ENCODE measurements around the gene INSRR.

The INSRR gene

DNA sequence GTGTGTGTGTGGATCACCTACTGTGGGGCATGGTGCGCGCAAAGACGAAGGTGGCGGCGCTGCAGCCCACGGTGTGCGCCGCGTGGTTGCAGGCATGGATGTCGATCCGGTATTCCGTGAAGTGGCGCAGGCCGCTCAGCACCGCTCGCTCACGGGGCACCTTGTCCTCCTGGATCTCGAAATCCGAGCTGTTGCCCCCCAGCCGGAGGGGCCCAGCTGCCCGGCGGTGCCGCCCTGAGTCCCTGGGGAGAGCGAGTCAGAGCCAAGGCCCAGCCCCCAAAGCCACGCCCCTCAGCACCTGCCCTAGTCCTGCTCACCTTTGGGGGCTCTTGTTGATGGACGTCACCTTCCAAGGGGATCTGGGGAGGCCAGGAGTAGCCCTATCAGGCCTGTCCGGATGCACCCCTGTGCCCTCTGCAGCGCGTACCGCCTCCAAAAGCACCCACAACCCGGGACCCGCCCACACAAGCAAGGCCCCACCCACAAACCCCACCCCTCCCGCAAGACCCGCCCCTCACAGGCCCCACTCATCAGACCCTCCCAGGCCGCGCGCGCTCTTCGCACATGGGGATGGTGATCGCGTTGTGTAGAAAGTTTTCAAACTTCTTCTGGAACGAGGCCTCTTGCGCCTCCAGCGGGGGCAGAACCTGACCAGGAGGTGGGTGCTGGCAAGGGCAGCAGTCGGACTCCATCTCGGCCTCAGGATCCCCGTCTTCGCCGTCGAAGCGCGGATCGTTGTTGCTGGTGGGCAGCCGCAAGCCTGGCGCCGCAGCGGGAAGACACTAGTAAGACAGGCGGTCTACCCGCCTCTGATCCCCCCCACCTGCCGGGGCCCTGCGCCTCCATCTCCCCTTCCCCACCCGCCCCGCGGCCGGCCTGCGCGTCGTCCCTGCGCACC is 13.6 kb downstream of the INSRR start:
- TF ChIP-seq, protein P1, sequence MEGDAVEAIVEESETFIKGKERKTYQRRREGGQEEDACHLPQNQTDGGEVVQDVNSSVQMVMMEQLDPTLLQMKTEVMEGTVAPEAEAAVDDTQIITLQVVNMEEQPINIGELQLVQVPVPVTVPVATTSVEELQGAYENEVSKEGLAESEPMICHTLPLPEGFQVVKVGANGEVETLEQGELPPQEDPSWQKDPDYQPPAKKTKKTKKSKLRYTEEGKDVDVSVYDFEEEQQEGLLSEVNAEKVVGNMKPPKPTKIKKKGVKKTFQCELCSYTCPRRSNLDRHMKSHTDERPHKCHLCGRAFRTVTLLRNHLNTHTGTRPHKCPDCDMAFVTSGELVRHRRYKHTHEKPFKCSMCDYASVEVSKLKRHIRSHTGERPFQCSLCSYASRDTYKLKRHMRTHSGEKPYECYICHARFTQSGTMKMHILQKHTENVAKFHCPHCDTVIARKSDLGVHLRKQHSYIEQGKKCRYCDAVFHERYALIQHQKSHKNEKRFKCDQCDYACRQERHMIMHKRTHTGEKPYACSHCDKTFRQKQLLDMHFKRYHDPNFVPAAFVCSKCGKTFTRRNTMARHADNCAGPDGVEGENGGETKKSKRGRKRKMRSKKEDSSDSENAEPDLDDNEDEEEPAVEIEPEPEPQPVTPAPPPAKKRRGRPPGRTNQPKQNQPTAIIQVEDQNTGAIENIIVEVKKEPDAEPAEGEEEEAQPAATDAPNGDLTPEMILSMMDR (IDR thresholded peaks at IDR 0.05; ENCODE audit: borderline replicate concordance, insufficient read depth, low read depth, low read length): no peak
- H3K4me3 ChIP-seq (ENCODE audit: low read depth, low read length): no peak overlapping the region

GRCh38 chr1:156844638-156845037 is 14.3 kb downstream of the INSRR start:
- TF ChIP-seq, protein P1 (IDR thresholded peaks at IDR 0.05; ENCODE audit: borderline replicate concordance, insufficient read depth, low read depth, low read length): no peak

DNA sequence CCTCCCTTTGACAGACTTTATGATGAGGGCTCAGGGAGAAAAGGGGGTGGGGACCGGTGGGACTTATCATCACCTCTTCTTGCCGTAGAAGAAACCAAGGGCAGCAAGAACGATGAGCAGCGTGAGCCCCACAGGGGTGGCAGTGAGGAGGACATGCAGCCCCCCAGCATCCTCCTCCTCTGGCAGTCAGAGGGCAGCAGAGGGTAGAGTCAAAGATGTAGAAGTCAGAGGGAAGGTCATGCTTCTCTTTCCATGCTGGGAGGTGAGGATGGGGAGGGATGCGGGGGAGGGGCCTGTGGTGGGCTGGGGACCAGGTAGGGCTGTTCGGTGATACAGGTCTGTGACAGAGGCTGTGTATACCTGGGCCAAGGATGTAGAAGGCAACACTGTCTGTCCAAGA is 14.8 kb downstream of the INSRR start:
- no peak overlapping the region for H3K4me3 ChIP-seq (ENCODE audit: low read depth, low read length)
- TF ChIP-seq, protein P1 (IDR thresholded peaks at IDR 0.05; ENCODE audit: borderline replicate concordance, insufficient read depth, low read depth, low read length): no peak

More at GRCh38 chr1:156844638-156845037, 14.3 kb downstream of the INSRR start:
- no peak overlapping the region for H3K4me3 ChIP-seq (ENCODE audit: low read depth, low read length)

- no peak overlapping the region for H3K4me3 ChIP-seq (ENCODE audit: low read depth, low read length)
- TF ChIP-seq, protein P1 (IDR thresholded peaks at IDR 0.05; ENCODE audit: borderline replicate concordance, insufficient read depth, low read depth, low read length): no peak
Measured at GRCh38 chr1:156842618-156843300, 16.2 kb downstream of the INSRR start.

- H3K4me3 ChIP-seq (ENCODE audit: low read depth, low read length): no peak overlapping the region
- TF ChIP-seq, protein P1 (IDR thresholded peaks at IDR 0.05; ENCODE audit: borderline replicate concordance, insufficient read depth, low read depth, low read length): no peak
Measured at GRCh38 chr1:156841295-156841855, 17.5 kb downstream of the INSRR start.

DNA sequence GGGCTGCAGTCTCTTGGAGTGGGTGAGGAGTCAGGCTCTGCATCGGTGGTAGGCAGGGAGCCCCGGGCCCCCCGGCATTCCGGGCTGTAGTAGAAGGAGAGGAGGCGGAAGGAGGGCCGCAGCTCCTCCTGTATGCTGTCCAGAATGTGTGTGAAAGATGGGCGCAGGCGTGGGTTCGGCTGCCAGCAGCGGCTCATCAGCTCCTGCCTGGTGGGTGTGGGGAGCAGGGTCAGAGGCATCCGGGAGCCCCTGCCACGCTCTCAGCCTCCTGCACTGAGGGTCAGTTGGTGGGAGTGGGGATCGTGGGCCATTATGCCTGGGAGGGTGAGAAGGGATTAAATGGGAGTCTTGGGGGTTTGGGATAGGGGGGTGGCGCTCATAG is 18.0 kb downstream of the INSRR start:
- H3K4me3 ChIP-seq (ENCODE audit: low read depth, low read length): no peak overlapping the region
- TF ChIP-seq, protein P1 (IDR thresholded peaks at IDR 0.05; ENCODE audit: borderline replicate concordance, insufficient read depth, low read depth, low read length): no peak
